Amygdala (tissue), 56 donors: ENCODE measurements around the gene LMO7.

ENCODE experiments used
- DNase-seq, 56 donors: peaks; one replicate each; lab custom pipeline; 2025; lab: John Stamatoyannopoulos, UW

LMO7 gene

GRCh38 chr13:75635828-75636435 lies at the start of gene LMO7:
Gene LMO7, plus strand, starts transcription at chr13:75636330. Its CDS starts 328 bp downstream, at chr13:75636658.
- peak in 15 of 56 donors; percentile 8 to 70 (median 21) for DNase-seq

- no peak for DNase-seq
These were observed 48.5 kb upstream of the LMO7 start for GRCh38 chr13:75587679-75588078.

GRCh38 chr13:75596657-75597182 lies 39.4 kb upstream of the LMO7 start:
- DNase-seq, result no peak

- DNase-seq, result no peak
These were observed 35.8 kb upstream of the LMO7 start for GRCh38 chr13:75600371-75600770.

GRCh38 chr13:75603038-75603437 lies 33.1 kb upstream of the LMO7 start:
- DNase-seq, result no peak

GRCh38 chr13:75607447-75607846 lies 28.7 kb upstream of the LMO7 start:
- DNase-seq, result no peak

- DNase-seq, result no peak
These were observed 25.7 kb upstream of the LMO7 start for GRCh38 chr13:75610466-75610865.

- no peak for DNase-seq
These were observed 23.8 kb upstream of the LMO7 start for GRCh38 chr13:75612354-75612753.

GRCh38 chr13:75617230-75617629 lies 18.9 kb upstream of the LMO7 start:
- no peak for DNase-seq

- DNase-seq, result no peak
These were observed 17.8 kb upstream of the LMO7 start for GRCh38 chr13:75618308-75618707.

GRCh38 chr13:75620020-75620419 lies 16.1 kb upstream of the LMO7 start:
- no peak for DNase-seq

- no peak for DNase-seq
These were observed 15.0 kb upstream of the LMO7 start for GRCh38 chr13:75621147-75621546.

- DNase-seq, result no peak
These were observed 7.3 kb upstream of the LMO7 start for GRCh38 chr13:75628801-75629200.

GRCh38 chr13:75633285-75633684 lies 2.8 kb upstream of the LMO7 start:
- no peak for DNase-seq

- DNase-seq, result peak in 2 of 56 donors; percentile 1 to 70
These were observed 866 bp upstream of the LMO7 start for GRCh38 chr13:75635101-75635827.

GRCh38 chr13:75636436-75637180 lies 478 bp downstream of the LMO7 start:
- peak in 3 of 56 donors; percentile 20 to 35 (median 27) for DNase-seq

- DNase-seq, result no peak
These were observed 1.1 kb downstream of the LMO7 start for GRCh38 chr13:75637181-75637750.

GRCh38 chr13:75639454-75639853 lies 3.3 kb downstream of the LMO7 start:
- no peak for DNase-seq

GRCh38 chr13:75641026-75641425 lies 4.9 kb downstream of the LMO7 start:
- no peak for DNase-seq

GRCh38 chr13:75643182-75643581 lies 7.1 kb downstream of the LMO7 start:
- no peak for DNase-seq

GRCh38 chr13:75643693-75644092 lies 7.6 kb downstream of the LMO7 start:
- DNase-seq, result no peak
